GM12891 (cell line): ENCODE measurements around the gene CSF1R.

ENCODE experiments used
- PAX5 ChIP-seq: IDR thresholded peaks from 2 replicates; pipeline ENCODE4 v1.6.1; 2011; ENCODE audit warnings: low read length, moderate library complexity, mild to moderate bottlenecking; ENCODE audit not compliant: insufficient read depth, severe bottlenecking
- POLR2A ChIP-seq: IDR thresholded peaks from 2 replicates; pipeline ENCODE4 v1.6.1; 2011; ENCODE audit warnings: low read depth, low read length, control low read depth
- POLR2AphosphoS5 ChIP-seq: IDR thresholded peaks from 2 replicates; pipeline ENCODE4 v1.6.1; 2011; ENCODE audit warnings: low read depth, low read length, control low read depth
- POU2F2 ChIP-seq: IDR thresholded peaks from 2 replicates; pipeline ENCODE4 v1.6.1; 2011; ENCODE audit warnings: low read depth, mild to moderate bottlenecking, control low read depth, low read length, moderate library complexity
- SPI1 ChIP-seq: IDR thresholded peaks from 2 replicates; pipeline ENCODE4 v1.6.1; 2011; ENCODE audit warnings: low read depth, low read length, control low read depth
- TAF1 ChIP-seq: IDR thresholded peaks from 2 replicates; pipeline ENCODE4 v1.6.1; 2011; ENCODE audit warnings: low read depth, low read length, control low read depth

DNA sequence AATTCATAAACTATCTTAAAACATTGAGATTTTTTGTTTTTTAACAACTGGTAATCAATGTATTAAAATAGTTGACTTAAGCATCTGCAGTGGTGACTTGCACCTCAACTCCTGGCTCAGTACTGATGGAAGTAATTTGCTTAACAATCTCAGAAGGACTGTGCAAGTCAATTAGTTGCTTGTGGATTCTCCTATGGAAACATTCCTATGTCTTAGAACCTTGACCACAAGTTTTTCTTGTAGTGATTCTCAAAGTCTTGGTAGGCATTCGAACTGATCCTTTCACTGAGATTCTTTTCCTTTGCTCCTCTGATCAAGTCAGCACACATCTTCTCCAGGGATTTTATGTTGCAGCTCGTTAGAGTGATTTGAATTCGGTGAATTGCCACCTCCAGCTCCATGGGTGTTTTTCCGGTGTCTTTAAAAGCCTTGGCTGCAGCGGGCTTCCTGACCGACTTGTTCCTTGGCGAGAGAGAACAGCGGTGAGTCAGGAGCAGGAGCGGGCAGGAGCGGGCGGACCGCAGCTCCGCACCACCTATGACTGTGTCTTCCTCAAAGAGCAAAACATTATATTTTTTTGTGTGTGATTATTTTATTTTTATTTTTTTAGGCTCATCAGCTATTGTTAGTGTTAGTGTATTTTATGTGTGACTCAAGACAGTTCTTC lies 64.7 kb downstream of the CSF1R start:
- TF ChIP-seq POLR2AphosphoS5 (no peak), PAX5 (no peak), POLR2A (no peak), SPI1 (no peak), TAF1 (no peak), POU2F2 (no peak)
